ENCODE data around the gene RAVER1. TPM values are rescaled to one million over a fixed set of nuclear protein-coding genes. Genes with fewer than 3 reads are reported as not detected.

Gene RAVER1
- total and polyA plus RNA-seq, 2 of the 13 experiments (the other 11 are each of a cell fraction or from before 2014, with no cell fraction given): 3.6 to 7.9 TPM

DNA sequence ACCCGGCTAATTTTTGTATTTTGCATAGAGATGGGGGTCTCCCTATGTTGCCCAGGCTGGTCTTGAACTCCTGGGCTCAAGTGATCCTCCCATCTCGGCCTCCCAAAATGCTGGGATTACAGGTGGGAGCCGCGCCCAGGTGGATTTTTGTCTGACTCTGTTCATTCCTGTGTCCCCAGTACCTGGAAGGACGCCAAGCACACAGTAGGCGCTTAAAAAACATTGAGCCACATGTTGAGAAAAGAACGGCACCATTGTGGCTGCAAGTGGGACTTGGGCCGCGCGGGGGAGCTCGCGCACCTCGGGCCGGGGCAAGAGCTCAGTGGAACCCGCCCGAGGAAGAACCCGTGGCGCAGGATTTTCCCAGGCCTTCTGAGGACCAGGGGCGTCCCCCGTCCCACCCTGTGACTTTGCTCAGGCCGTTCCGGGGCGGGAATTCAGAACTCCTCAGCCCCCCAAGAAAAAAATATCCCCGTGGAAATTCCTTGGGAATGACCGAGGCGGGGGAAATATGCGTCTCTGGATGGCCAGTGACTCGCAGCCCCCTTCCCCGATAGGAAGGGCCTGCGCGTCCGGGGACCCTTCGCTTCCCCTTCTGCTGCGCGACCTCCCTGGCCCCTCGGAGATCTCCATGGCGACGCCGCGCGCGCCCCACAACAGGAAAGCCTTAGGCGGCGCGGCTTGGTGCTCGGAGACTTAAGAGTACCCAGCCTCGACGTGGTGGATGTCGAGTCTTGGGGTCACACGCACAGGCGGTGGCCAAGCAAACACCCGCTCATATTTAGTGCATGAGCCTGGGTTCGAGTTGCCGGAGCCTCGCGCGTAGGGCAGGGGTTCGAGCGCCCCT is 63.8 kb downstream of the RAVER1 start (continued):
- TF ChIP-seq, protein P1, sequence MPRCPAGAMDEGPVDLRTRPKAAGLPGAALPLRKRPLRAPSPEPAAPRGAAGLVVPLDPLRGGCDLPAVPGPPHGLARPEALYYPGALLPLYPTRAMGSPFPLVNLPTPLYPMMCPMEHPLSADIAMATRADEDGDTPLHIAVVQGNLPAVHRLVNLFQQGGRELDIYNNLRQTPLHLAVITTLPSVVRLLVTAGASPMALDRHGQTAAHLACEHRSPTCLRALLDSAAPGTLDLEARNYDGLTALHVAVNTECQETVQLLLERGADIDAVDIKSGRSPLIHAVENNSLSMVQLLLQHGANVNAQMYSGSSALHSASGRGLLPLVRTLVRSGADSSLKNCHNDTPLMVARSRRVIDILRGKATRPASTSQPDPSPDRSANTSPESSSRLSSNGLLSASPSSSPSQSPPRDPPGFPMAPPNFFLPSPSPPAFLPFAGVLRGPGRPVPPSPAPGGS (CRISPR knock-in tag; IDR thresholded peaks at IDR 0.05): no peak
- no peak for TF ChIP-seq FOXJ3 (CRISPR knock-in tag; IDR thresholded peaks at IDR 0.05; ENCODE audit: borderline replicate concordance)
- TF ChIP-seq, protein P2, sequence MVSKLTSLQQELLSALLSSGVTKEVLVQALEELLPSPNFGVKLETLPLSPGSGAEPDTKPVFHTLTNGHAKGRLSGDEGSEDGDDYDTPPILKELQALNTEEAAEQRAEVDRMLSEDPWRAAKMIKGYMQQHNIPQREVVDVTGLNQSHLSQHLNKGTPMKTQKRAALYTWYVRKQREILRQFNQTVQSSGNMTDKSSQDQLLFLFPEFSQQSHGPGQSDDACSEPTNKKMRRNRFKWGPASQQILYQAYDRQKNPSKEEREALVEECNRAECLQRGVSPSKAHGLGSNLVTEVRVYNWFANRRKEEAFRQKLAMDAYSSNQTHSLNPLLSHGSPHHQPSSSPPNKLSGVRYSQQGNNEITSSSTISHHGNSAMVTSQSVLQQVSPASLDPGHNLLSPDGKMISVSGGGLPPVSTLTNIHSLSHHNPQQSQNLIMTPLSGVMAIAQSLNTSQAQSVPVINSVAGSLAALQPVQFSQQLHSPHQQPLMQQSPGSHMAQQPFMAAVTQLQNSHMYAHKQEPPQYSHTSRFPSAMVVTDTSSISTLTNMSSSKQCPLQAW (CRISPR knock-in tag; IDR thresholded peaks at IDR 0.05): no peak
- no peak for TF ChIP-seq ZNF547 (CRISPR knock-in tag; IDR thresholded peaks at IDR 0.05)
- TF ChIP-seq, protein P3, sequence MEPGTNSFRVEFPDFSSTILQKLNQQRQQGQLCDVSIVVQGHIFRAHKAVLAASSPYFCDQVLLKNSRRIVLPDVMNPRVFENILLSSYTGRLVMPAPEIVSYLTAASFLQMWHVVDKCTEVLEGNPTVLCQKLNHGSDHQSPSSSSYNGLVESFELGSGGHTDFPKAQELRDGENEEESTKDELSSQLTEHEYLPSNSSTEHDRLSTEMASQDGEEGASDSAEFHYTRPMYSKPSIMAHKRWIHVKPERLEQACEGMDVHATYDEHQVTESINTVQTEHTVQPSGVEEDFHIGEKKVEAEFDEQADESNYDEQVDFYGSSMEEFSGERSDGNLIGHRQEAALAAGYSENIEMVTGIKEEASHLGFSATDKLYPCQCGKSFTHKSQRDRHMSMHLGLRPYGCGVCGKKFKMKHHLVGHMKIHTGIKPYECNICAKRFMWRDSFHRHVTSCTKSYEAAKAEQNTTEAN (CRISPR knock-in tag; conservative IDR thresholded peaks at IDR 0.05): no peak
- TF ChIP-seq, protein P4, sequence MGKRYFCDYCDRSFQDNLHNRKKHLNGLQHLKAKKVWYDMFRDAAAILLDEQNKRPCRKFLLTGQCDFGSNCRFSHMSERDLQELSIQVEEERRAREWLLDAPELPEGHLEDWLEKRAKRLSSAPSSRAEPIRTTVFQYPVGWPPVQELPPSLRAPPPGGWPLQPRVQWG (CRISPR knock-in tag; IDR thresholded peaks at IDR 0.05; ENCODE audit: borderline replicate concordance, low read depth): no peak
- no peak for TF ChIP-seq SRSF1 (optimal IDR thresholded peaks at IDR 0.05; ENCODE audit: low read depth, low read length)
- TF ChIP-seq, protein P5, sequence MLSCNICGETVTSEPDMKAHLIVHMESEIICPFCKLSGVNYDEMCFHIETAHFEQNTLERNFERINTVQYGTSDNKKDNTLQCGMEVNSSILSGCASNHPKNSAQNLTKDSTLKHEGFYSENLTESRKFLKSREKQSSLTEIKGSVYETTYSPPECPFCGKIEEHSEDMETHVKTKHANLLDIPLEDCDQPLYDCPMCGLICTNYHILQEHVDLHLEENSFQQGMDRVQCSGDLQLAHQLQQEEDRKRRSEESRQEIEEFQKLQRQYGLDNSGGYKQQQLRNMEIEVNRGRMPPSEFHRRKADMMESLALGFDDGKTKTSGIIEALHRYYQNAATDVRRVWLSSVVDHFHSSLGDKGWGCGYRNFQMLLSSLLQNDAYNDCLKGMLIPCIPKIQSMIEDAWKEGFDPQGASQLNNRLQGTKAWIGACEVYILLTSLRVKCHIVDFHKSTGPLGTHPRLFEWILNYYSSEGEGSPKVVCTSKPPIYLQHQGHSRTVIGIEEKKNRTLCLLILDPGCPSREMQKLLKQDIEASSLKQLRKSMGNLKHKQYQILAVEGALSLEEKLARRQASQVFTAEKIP (CRISPR knock-in tag; IDR thresholded peaks at IDR 0.05; ENCODE audit: borderline replicate concordance): no peak
- TF ChIP-seq NFIB (CRISPR knock-in tag; IDR thresholded peaks at IDR 0.05; ENCODE audit: borderline replicate concordance): no peak
- TF ChIP-seq ZNF737 (CRISPR knock-in tag; IDR thresholded peaks at IDR 0.05; ENCODE audit: borderline replicate concordance): no peak
- TF ChIP-seq ZFP90 (CRISPR knock-in tag; IDR thresholded peaks at IDR 0.05; ENCODE audit: borderline replicate concordance): no peak
- TF ChIP-seq, protein P6, sequence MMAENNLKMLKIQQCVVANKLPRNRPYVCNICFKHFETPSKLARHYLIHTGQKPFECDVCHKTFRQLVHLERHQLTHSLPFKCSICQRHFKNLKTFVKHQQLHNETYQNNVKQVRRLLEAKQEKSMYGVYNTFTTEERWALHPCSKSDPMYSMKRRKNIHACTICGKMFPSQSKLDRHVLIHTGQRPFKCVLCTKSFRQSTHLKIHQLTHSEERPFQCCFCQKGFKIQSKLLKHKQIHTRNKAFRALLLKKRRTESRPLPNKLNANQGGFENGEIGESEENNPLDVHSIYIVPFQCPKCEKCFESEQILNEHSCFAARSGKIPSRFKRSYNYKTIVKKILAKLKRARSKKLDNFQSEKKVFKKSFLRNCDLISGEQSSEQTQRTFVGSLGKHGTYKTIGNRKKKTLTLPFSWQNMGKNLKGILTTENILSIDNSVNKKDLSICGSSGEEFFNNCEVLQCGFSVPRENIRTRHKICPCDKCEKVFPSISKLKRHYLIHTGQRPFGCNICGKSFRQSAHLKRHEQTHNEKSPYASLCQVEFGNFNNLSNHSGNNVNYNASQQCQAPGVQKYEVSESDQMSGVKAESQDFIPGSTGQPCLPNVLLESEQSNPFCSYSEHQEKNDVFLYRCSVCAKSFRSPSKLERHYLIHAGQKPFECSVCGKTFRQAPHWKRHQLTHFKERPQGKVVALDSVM (CRISPR knock-in tag; IDR thresholded peaks at IDR 0.05): peak; percentile 63
- TF ChIP-seq ZNF205 (CRISPR knock-in tag; IDR thresholded peaks at IDR 0.05): peak; percentile 61; the same call in 1 of the 2 replicates
- no peak for TF ChIP-seq CENPX (CRISPR knock-in tag; IDR thresholded peaks at IDR 0.05)
- peak; percentile 30; the same call in 1 of the 2 replicates for TF ChIP-seq PHF8 (CRISPR knock-in tag; IDR thresholded peaks at IDR 0.05)
- TF ChIP-seq AGO2 (optimal IDR thresholded peaks at IDR 0.05; ENCODE audit: low read depth, low read length): no peak
- 0 out of 2 replicates have a peak, but pooled peaks have one; percentile 40 for TF ChIP-seq ZNF343 (CRISPR knock-in tag; IDR thresholded peaks at IDR 0.05)
- TF ChIP-seq ZBTB7A (CRISPR knock-in tag; IDR thresholded peaks at IDR 0.05): peak; percentile 65; the same call in 1 of the 2 replicates
- no peak for TF ChIP-seq KLF9 (CRISPR knock-in tag; IDR thresholded peaks at IDR 0.05; ENCODE audit: low read depth)
- peak; percentile 82 for TF ChIP-seq PRPF4 (IDR thresholded peaks at IDR 0.05; ENCODE audit: low read depth, low read length, poor library complexity, severe bottlenecking)
- no peak for TF ChIP-seq GATAD2A (CRISPR knock-in tag; IDR thresholded peaks at IDR 0.05)

All from HepG2 (cell line).